H9 (cell line): Measurements from ENCODE around the gene ZNF362. TPM values are rescaled to one million over a fixed set of nuclear protein-coding genes. Genes with fewer than 3 reads are reported as not detected.
"Not testable (repeated sequence)": the region's sequence is repeated elsewhere in the genome, so short reads cannot be mapped to it uniquely, and the experiment has no call there.

ENCODE experiments used
- DNase-seq: peaks from one replicate; pipeline ENCODE4 v3.0.0-alpha.2; 2017
- H2AFZ ChIP-seq: one replicate; pipeline ENCODE4 v1.6.1; 2013; ENCODE audit warnings: mild to moderate bottlenecking, low read length, control low read depth, moderate library complexity
- H2AK5ac ChIP-seq: 2 replicates; pipeline ENCODE4 v1.6.1; 2013; ENCODE audit warnings: low read length, control low read depth, mixed read lengths; ENCODE audit not compliant: insufficient read length
- H2BK120ac ChIP-seq: one replicate; pipeline ENCODE4 v1.6.1; 2013; ENCODE audit warnings: low read depth, mild to moderate bottlenecking, low read length, control low read depth, inconsistent platforms; ENCODE audit not compliant: poor library complexity, severe bottlenecking
- H2BK12ac ChIP-seq: 2 replicates; pipeline ENCODE4 v1.6.1; 2013; ENCODE audit warnings: low read length, control low read depth, mixed read lengths, low read depth; ENCODE audit not compliant: insufficient read length
- H2BK15ac ChIP-seq: 2 replicates; pipeline ENCODE4 v1.6.1; 2013; ENCODE audit warnings: low read depth, low read length, control low read depth
- H2BK20ac ChIP-seq: one replicate; pipeline ENCODE4 v1.6.1; 2013; ENCODE audit warnings: low read depth, mild to moderate bottlenecking, low read length, control low read depth, inconsistent platforms; ENCODE audit not compliant: poor library complexity, severe bottlenecking
- H2BK5ac ChIP-seq: 2 replicates; pipeline ENCODE4 v1.6.1; 2013; ENCODE audit warnings: low read length, control low read depth, mixed read lengths; ENCODE audit not compliant: insufficient read length
- H3K14ac ChIP-seq: 2 replicates; pipeline ENCODE4 v1.6.1; 2013; ENCODE audit warnings: low read length, control low read depth; ENCODE audit not compliant: insufficient read depth
- H3K18ac ChIP-seq: 2 replicates; pipeline ENCODE4 v1.6.1; 2013; ENCODE audit warnings: low read depth, mild to moderate bottlenecking, mixed read lengths, low read length, control low read depth; ENCODE audit not compliant: insufficient read length
- H3K23ac ChIP-seq: 2 replicates; pipeline ENCODE4 v1.6.1; 2013; ENCODE audit warnings: low read length, control low read depth, mixed read lengths, low read depth; ENCODE audit not compliant: insufficient read length
- H3K23me2 ChIP-seq: 2 replicates; pipeline ENCODE4 v1.6.1; 2013; ENCODE audit warnings: low read depth, mild to moderate bottlenecking, mixed read lengths, low read length, control low read depth; ENCODE audit not compliant: insufficient read length, poor library complexity, severe bottlenecking
- H3K27ac ChIP-seq: 2 replicates; pipeline ENCODE4 v1.5.1; 2013; ENCODE audit warnings: low read length, control low read depth, mixed read lengths, low read depth; ENCODE audit not compliant: insufficient read length
- H3K27me3 ChIP-seq: 2 replicates; pipeline ENCODE4 v1.6.1; 2013; ENCODE audit warnings: low read length, control low read depth, inconsistent platforms; ENCODE audit not compliant: insufficient read depth
- H3K4ac ChIP-seq: 2 replicates; pipeline ENCODE4 v1.6.1; 2013; ENCODE audit warnings: low read depth, mild to moderate bottlenecking, control low read depth, inconsistent platforms, low read length, moderate library complexity
- H3K4me1 ChIP-seq: 2 replicates; pipeline ENCODE4 v1.6.1; 2013; ENCODE audit warnings: low read length, control low read depth, inconsistent platforms; ENCODE audit not compliant: insufficient read depth
- H3K4me2 ChIP-seq: 2 replicates; pipeline ENCODE4 v1.6.1; 2013; ENCODE audit warnings: low read length, control low read depth, mixed read lengths; ENCODE audit not compliant: insufficient read length, insufficient read depth
- H3K56ac ChIP-seq: 2 replicates; pipeline ENCODE4 v1.6.1; 2013; ENCODE audit warnings: low read depth, mild to moderate bottlenecking, mixed read lengths, low read length, control low read depth; ENCODE audit not compliant: insufficient read length
- H3K79me1 ChIP-seq: 2 replicates; pipeline ENCODE4 v1.6.1; 2013; ENCODE audit warnings: low read depth, mild to moderate bottlenecking, moderate library complexity, low read length, control low read depth, inconsistent platforms; ENCODE audit not compliant: insufficient read depth, poor library complexity, severe bottlenecking
- H3K79me2 ChIP-seq: 2 replicates; pipeline ENCODE4 v1.6.1; 2013; ENCODE audit warnings: low read length, control low read depth, inconsistent platforms; ENCODE audit not compliant: insufficient read depth
- H3K9ac ChIP-seq: 2 replicates; pipeline ENCODE4 v1.6.1; 2013; ENCODE audit warnings: low read length, control low read depth, mixed read lengths; ENCODE audit not compliant: insufficient read length; ENCODE audit errors: extremely low read depth
- H3K9me3 ChIP-seq: one replicate; pipeline ENCODE4 v1.6.1; 2013; ENCODE audit warnings: low read depth, low read length, inconsistent platforms; ENCODE audit not compliant: control insufficient read depth
- H3T11ph ChIP-seq: one replicate; pipeline ENCODE4 v1.6.1; 2013; ENCODE audit warnings: mild to moderate bottlenecking, low read length, control low read depth, inconsistent platforms
- H4K20me1 ChIP-seq: one replicate; pipeline ENCODE4 v1.6.1; 2013; ENCODE audit not compliant: control insufficient read depth, insufficient read length, insufficient read depth
- H4K5ac ChIP-seq: 2 replicates; pipeline ENCODE4 v1.6.1; 2013; ENCODE audit warnings: low read depth, mild to moderate bottlenecking, mixed read lengths, low read length, control low read depth; ENCODE audit not compliant: insufficient read length
- H4K8ac ChIP-seq: replicated peaks from 2 replicates; pipeline ENCODE4 v1.6.1; 2013; ENCODE audit warnings: low read length, control low read depth, mixed read lengths, low read depth; ENCODE audit not compliant: insufficient read length
- H4K91ac ChIP-seq: 2 replicates; pipeline ENCODE4 v1.6.1; 2013; ENCODE audit warnings: low read depth, mild to moderate bottlenecking, moderate library complexity, mixed read lengths, low read length, control low read depth; ENCODE audit not compliant: insufficient read length
- H3K27ac Mint-ChIP-seq, 3 experiments: 2 replicates in 2 of 3; 3 replicates in 1 of 3; pipeline ENCODE4 v1.8.0; 2020 to 2021; ENCODE audit warnings: mixed read lengths in 3 of 3, mild to moderate bottlenecking in 1 of 3, moderate library complexity in 1 of 3
- H3K27me3 Mint-ChIP-seq: 2 replicates; pipeline ENCODE4 v1.8.0; 2021; ENCODE audit warnings: low read depth, mild to moderate bottlenecking, moderate library complexity, mixed read lengths
- H3K36me3 Mint-ChIP-seq, 3 experiments: 2 replicates in 2 of 3; 3 replicates in 1 of 3; pipeline ENCODE4 v1.8.0; 2020 to 2021; ENCODE audit warnings: low read depth in 3 of 3, mixed read lengths in 3 of 3; ENCODE audit not compliant: insufficient read depth in 1 of 3
- H3K4me1 Mint-ChIP-seq, 2 experiments: 2 replicates each; pipeline ENCODE4 v1.8.0; 2020; ENCODE audit warnings: mixed read lengths in 2 of 2
- H3K4me3 Mint-ChIP-seq, 2 experiments: 2 replicates in 1 of 2; 3 replicates in 1 of 2; pipeline ENCODE4 v1.8.0; 2020 to 2021; ENCODE audit warnings: mild to moderate bottlenecking in 2 of 2, mixed read lengths in 2 of 2, moderate library complexity in 1 of 2
- H3K9me3 Mint-ChIP-seq, 2 experiments: 2 replicates in 1 of 2; 3 replicates in 1 of 2; pipeline ENCODE4 v1.8.0; 2020; ENCODE audit warnings: mild to moderate bottlenecking in 2 of 2, mixed read lengths in 2 of 2, moderate library complexity in 1 of 2
- WGBS: extraction: QIAGEN DNeasy Blood & Tissue Kit; methylation state at CpG from one replicate; pipeline ENCODE4 v1.1.7; 2013; ENCODE audit warnings: missing lambda C conversion rate, low lambda C conversion rate, mixed read lengths; ENCODE audit not compliant: insufficient read length; ENCODE audit errors: extremely low coverage; 5-methylcytosine and 5-hydroxymethylcytosine counted together
- total RNA-seq: library from RNA; stranded (reverse); gene quantifications from 2 replicates; pipeline ENCODE4 v1.2.1, GENCODE V29; 2021

The ZNF362 gene
- total RNA-seq, 1 experiment from 2014 or later, result 18.7 TPM

- H3K56ac ChIP-seq, H2BK120ac ChIP-seq, H2BK15ac ChIP-seq, H3K23ac ChIP-seq, H3K27me3 ChIP-seq, H3K27ac ChIP-seq, H2BK12ac ChIP-seq, H3K4me3 Mint-ChIP-seq, H2AFZ ChIP-seq, H3K36me3 Mint-ChIP-seq, H3K4me2 ChIP-seq, H4K91ac ChIP-seq, H3K27ac Mint-ChIP-seq, H3K79me2 ChIP-seq, H3K79me1 ChIP-seq, H3T11ph ChIP-seq, H3K14ac ChIP-seq, H2BK20ac ChIP-seq, H3K27me3 Mint-ChIP-seq, H3K9ac ChIP-seq, H3K9me3 ChIP-seq, H3K23me2 ChIP-seq, H2BK5ac ChIP-seq, H3K4me1 Mint-ChIP-seq, H3K4me1 ChIP-seq, H2AK5ac ChIP-seq, H4K8ac ChIP-seq, H4K20me1 ChIP-seq, H4K5ac ChIP-seq, DNase-seq, H3K9me3 Mint-ChIP-seq, H3K18ac ChIP-seq, H3K4ac ChIP-seq: not testable (repeated sequence)
- no CpG with 5 or more reads among the region's 9 CpGs for WGBS
These were observed 16.9 kb upstream of the ZNF362 start for GRCh38 chr1:33239410-33239809.
